Activated CD8-positive, alpha-beta memory T cell treated with anti-CD3 and anti-CD28 coated beads, Interleukin-2, amount 50 U/mL, for 24 hours (primary cell): ENCODE data around the gene VPS9D1.

ENCODE experiments used
- DNase-seq: peaks from one replicate; pipeline ENCODE4 v3.0.0-alpha.2; 2020; ENCODE audit errors: extremely low read depth

Gene VPS9D1

GRCh38 chr16:89732142-89732917 lies 11.6 kb upstream of the VPS9D1 start:
- no peak for DNase-seq

GRCh38 chr16:89730610-89731234 lies 10.0 kb upstream of the VPS9D1 start:
- DNase-seq, result no peak

DNA sequence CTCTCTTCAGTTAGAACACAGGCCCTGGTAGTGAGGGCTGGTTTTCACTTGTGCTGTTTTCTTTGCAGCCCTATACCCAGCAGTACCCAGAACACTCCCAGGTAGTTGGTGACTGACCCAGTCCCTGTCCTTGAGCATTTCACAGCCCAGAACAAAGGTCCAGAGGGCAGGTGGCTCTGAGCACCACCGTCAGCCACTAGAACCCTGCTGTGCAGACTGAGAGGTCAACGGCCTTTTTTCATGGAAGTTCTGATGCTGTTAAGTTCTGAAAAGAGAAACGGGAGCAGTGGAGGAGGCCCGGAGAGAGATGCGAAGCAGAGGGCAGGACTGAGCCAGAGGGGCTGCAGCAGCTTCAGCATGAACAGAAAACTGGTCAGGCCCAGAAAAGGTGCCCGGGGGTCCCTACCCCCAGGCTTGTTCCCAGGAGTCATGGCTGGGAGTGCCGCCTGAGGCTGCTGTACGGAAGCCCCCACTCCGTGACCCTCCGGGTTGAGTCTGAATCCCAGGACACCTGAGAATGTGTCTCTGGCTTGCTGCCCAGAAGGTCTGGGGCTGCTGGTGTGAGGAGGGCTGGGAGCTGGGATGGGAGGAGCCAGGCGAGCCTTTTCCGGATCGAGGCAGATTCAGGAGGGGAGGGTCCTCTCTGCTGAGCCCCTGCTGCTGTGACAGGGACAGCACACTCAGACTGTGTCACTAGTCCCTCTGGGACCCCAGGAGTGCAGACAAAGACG lies 9.3 kb upstream of the VPS9D1 start:
- DNase-seq, result no peak

DNA sequence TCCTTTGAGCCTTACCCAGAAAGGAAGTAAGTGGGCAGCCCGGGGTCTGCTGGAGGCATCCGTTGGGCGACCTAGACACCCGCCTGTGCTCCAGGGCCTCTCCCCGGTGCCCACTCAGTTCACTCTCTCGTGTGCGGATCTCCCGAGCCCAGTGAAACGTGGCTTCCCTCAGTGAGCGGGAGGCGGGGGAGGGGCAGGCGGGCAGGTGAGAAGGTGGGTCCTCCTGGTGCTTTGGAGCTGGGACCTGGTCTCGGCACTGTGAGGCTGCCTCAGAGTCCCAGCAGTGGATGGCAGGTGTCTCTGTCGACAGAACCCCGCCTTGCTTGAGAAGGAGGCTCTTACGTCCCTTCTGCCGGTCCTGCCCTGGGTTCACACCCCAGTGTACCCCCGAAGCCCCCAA lies 8.6 kb upstream of the VPS9D1 start:
- no peak for DNase-seq

DNA sequence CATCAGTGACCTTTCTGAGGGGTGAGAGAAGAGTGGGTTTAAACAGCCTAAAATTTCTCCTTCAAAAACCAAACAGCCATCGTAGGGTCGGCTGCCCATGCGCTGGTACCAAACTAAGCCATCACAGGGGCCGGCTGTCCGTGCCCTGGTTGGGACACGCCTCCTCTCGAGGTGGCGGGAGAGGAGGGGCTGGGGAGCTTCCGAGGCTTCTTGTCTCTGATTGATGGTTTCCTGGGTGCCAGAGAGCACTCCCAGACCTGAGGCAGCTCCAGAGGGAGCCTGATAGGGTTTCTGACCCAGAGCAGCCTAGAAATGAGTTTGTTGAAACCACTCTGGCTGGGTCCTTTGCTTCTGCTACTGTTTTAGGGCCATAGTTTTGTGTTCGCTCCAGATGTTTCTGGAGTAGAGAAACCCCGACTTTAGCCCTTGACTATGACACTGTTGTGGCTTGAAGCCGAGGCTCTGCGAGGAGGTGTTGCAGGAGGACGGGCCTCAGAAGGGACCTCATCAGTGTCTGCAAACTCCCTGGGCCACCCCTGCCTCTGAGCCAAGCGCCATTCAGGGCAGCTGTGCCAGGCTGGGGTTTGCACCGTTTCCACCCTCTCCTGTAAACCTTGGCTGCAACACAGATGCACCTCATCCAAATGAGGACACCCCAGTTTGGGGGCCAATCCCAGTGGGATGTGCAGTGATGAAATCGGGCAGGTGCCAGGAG lies 6.9 kb upstream of the VPS9D1 start:
- no peak for DNase-seq

DNA sequence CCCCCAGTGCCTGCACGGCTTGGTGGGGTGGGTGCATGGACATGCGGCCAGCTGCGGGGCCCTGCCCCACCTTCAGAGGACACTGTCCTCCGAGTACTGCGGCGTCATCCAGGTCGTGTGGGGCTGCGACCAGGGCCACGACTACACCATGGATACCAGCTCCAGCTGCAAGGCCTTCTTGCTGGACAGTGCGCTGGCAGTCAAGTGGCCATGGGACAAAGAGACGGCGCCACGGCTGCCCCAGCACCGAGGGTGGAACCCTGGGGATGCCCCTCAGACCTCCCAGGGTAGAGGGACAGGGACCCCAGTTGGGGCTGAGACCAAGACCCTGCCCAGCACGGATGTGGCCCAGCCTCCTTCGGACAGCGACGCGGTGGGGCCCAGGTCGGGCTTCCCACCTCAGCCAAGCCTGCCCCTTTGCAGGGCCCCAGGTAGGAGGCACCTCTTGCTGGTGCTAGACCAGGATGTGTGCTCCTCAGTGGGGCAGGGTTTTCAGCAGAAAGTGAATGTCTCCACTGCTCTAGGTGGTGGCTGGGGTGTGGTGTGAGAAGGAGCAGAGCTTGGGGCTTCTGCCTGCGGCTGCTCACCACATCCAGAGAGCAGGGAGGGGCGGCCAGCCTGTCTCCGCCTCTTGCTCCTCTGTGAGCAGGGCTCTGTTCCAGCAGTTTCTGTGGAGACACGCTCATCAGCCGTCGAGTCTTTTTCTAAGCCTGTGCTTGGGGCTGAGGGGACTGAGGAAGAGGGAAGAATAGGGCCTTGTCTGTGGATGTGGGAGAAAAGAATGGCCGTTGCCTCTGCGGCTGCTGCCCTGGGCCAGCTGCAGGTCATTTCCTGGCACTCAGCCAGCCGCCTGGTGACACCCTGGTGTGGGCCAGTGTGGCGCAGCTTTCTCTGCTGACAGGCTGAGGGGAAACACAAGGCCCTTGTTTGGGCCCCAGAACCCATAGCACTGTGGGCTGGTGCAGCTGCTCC lies 2.9 kb upstream of the VPS9D1 start:
- DNase-seq, result peak; percentile 54

DNA sequence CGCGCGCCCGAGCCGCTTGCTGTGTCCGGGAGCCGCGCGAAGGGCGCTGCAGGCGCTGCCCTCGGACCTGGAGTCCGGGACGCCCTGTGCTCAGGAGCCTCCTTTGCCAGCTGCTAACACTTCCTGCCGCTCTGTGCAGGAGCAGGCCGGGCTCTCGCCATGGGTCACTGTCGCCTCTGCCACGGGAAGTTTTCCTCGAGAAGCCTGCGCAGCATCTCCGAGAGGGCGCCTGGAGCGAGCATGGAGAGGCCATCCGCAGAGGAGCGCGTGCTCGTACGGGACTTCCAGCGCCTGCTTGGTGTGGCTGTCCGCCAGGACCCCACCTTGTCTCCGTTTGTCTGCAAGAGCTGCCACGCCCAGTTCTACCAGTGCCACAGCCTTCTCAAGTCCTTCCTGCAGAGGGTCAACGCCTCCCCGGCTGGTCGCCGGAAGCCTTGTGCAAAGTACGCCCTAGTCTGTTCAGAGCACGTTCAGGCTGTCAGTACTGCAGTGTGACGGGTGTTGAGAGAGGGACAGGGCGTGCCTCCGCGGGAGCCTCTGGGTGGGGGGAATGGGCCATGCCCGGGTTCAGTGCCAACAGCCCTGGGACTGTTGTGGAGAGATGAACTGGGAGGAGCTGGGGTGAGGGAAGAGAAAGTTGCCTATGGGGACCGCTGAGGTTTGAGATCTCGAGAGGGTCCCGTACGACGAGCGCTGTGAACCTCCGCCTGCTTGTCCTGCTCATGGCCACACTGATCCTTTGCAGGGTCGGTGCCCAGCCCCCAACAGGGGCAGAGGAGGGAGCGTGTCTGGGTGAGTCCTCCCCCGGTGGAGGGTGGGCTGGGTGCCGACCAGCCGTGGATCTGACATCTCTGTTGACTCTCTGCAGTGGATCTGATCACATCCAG lies 1.9 kb upstream of the VPS9D1 start:
- no peak for DNase-seq

DNA sequence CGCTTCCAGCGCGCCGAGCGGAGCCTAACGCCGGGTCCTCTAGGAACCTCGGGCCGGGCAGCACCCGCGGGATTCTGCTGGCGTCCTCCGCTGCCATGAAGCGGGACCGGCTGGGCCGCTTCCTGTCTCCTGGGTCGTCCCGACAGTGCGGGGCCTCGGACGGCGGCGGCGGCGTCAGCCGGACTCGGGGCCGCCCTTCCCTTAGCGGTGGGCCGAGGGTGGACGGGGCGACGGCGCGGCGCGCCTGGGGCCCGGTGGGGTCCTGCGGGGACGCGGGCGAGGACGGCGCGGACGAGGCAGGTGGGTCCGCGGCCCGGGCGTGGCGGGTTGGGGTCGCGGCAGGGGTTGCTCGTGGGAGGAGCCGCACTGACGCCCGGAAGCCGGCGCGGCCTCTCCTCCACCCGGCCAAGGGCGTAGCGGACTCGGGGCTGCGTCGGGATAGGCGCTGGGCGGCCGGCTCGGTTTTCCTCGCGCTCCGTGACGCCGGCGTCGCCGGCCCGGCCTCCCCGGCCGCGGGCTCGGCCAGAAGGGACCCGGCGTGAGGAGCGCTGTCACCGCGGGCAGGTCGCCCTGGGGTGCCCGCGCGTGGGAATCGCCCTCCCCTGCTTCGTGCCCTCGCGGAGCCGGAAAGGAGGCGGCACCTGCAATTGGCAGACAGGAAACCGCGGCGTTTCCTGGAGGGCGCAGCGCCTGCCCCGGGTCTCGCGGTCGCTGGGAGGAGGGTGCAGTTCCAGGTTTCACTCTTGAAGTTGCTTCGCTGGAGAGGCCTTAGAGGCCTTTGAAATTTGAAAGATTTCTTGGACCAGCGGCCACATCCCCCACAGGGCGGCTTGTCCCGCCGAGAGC lies 1.1 kb upstream of the VPS9D1 start:
- DNase-seq, result peak; percentile 49

DNA sequence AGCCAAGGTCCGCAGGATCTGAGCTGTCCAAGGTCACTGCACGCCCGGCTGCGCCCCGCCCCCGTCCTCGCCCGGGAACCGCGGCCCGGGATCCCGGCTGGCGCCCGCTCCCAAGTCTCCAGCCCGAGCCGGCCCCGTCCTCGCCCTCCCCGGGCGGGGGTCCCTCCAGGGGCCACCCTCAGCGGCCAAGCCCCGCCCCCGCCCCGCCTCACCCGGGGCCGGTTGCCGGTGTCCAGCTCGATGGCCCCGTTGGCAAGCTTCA lies 216 bp downstream of the VPS9D1 start:
- DNase-seq, result no peak

GRCh38 chr16:89717688-89718505 lies 2.8 kb downstream of the VPS9D1 start:
- no peak for DNase-seq

DNA sequence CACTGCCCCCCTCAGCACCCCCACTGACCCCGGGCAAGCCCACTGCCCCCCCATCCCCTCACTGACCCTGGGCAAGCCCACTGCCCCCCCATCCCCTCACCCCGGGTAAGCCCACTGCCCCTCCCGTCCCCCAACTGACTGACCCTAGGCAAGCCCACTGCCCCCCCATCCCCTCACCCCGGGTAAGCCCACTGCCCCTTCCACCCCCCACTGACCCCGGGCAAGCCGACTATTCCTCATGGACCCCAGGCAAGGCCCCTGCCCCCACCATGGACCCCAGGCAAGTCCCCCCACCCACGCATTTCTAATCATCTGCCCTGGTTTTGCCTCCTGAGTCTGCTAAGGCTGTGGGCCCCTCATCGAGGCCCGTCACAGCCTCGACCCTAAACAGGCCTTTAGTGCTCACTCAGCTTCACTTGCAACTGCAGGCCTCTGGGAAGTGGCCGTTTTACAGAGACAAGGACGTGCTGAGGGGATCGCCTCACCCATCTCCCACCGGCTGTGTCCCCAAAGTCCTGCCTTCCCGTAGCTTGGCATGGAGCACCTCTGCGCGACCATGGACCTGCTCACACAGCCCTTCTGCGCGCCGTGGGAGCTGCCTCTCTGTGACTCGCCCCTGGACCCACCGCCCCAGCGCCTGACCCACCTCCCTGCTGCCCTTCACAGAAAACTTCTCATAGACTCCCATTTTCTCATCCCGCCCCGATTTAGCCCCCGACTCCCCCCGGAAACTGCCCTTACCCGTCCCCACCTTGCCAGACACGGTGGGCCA lies 3.6 kb downstream of the VPS9D1 start:
- no peak for DNase-seq

- no peak for DNase-seq
Measured at GRCh38 chr16:89716493-89716892, 4.2 kb downstream of the VPS9D1 start.

- no peak for DNase-seq
Measured at GRCh38 chr16:89712274-89712781, 8.4 kb downstream of the VPS9D1 start.

DNA sequence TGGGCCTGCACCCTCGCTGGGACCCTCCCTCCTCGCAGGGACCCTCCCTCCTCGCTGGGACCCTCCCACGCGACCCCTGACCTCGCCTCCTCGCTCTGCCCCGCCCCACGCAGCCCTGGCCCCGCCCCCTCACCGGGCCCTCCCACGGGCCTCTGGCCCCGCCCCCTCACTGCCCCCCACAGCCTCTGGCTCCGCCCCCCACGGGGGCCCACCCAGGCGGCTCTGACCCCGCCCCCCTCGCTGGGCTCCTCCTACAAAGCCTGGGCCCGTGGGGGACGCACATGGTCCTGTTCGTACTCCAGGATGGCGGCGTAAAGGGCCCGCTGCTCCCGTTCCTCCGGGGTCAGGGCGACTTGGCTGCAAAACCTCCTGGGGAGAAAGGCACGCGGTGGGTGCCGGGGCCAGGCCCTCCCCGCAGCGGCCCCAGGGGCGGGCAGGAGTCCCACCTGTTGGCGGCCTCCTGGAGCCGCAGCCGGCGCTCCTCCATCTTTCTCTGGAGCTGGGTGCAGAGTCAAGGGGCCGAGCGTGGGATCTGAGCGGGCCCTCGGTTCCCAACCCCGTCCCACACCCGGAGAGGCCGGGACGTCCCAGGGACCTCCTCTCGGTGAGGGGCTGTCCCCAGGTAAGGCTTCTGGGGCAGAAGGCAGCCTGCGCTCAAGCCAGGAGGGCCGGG lies 9.0 kb downstream of the VPS9D1 start:
- no peak for DNase-seq

GRCh38 chr16:89710709-89711564 lies 9.8 kb downstream of the VPS9D1 start:
- no peak for DNase-seq
